Measurements from ENCODE around the gene EYA2. TPM values are rescaled to one million over a fixed set of nuclear protein-coding genes. Genes with fewer than 3 reads are reported as not detected.
A peak's percentile ranks its signal among the peaks of the same experiment; 100 is the strongest.

EYA2 gene
- total RNA-seq, 2 donors from 2014 or later, result not detected

GRCh38 chr20:47215653-47216397 lies 321.2 kb downstream of the EYA2 start:
- Mint-ChIP-seq H3K27ac (peak overlapping the region; percentile 29 to 60), H3K36me3 (peaks cover 5 to 6% of the 10 kb centered on the region in 2 donors), H3K9me3 (no peaks in the 10 kb centered on the region)
- DNase-seq (ENCODE audit: low spot score in 2 of 2), result no peak
- no peak for ATAC-seq

- DNase-seq (ENCODE audit: low spot score in 2 of 2) (no peak), ATAC-seq (no peak)
- peak overlapping the region in 1 of 2 donors; percentile 88 for H3K27ac Mint-ChIP-seq
Observed at GRCh38 chr20:47216819-47217410, 322.3 kb downstream of the EYA2 start.

DNA sequence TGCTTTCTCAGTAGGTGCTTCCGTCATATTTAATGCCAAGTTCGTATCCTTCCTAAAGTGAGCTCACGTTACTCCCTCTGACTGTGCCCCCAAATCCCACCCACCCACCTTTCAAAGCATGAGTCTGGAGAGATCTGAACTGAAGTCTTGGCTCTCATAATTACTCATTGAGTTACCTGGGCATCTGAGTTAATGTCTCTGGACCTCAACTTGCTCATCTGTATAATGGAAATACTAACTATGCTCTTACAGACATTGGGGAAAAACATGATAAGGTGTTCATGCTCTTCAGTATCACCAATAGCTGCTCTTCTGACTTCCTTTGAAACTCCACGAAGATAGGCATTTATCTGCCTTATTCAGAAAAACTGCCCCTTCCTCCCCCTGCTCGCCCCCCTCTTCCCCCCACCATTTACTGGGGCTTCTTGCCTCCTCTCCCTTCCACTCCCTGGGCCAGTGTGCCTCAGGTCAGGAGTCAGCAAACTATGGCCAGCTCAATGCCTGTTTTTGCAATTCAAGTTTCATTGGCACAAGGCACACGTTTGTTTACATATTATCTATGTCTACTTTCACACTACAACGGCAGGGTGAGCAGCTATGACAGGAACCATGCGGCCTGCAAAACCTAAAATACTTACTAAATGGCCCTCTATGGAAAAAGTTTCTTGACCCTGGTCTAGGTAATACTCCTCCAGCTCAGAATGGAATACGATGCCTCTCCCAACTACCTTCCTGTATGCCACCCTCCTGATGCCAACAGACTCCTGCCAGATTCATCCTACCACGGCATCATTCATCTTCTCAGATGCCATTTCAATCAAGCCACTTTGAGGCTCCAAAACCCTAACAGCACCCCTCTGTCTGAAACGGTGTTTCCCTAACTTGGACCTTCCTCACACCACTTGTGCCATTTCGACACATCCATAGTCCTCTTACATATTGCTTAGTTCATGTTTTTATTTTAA lies 323.1 kb downstream of the EYA2 start:
- Mint-ChIP-seq H3K9me3 (no peaks in the 10 kb centered on the region), H3K27ac (peak overlapping the region; percentile 45 to 54), H3K36me3 (peaks cover 10 to 17% of the 10 kb centered on the region in 2 donors)
- DNase-seq (ENCODE audit: low spot score in 2 of 2), result no peak
- ATAC-seq, result no peak

More at GRCh38 chr20:47216819-47217410, 322.3 kb downstream of the EYA2 start:
- no peaks in the 10 kb centered on the region for H3K9me3 Mint-ChIP-seq
- H3K36me3 Mint-ChIP-seq, result peaks cover 9 to 10% of the 10 kb centered on the region in 2 donors

- peak overlapping the region in 1 of 2 donors; percentile 69 for H3K27ac Mint-ChIP-seq
- ATAC-seq (peak in 1 of 2 donors; percentile 47), DNase-seq (ENCODE audit: low spot score in 2 of 2) (peak in 1 of 2 donors; percentile 51)
- peaks cover 17 to 26% of the 10 kb centered on the region in 2 donors for H3K36me3 Mint-ChIP-seq
- no peaks in the 10 kb centered on the region for H3K9me3 Mint-ChIP-seq
Observed at GRCh38 chr20:47220161-47220582, 325.5 kb downstream of the EYA2 start.

- Mint-ChIP-seq H3K27ac (peak overlapping the region in 1 of 2 donors; percentile 33), H3K36me3 (peaks cover 17 to 20% of the 10 kb centered on the region in 2 donors), H3K9me3 (no peaks in the 10 kb centered on the region)
- DNase-seq (ENCODE audit: low spot score in 2 of 2) (no peak), ATAC-seq (no peak)
Observed at GRCh38 chr20:47221036-47221625, 326.5 kb downstream of the EYA2 start.

DNA sequence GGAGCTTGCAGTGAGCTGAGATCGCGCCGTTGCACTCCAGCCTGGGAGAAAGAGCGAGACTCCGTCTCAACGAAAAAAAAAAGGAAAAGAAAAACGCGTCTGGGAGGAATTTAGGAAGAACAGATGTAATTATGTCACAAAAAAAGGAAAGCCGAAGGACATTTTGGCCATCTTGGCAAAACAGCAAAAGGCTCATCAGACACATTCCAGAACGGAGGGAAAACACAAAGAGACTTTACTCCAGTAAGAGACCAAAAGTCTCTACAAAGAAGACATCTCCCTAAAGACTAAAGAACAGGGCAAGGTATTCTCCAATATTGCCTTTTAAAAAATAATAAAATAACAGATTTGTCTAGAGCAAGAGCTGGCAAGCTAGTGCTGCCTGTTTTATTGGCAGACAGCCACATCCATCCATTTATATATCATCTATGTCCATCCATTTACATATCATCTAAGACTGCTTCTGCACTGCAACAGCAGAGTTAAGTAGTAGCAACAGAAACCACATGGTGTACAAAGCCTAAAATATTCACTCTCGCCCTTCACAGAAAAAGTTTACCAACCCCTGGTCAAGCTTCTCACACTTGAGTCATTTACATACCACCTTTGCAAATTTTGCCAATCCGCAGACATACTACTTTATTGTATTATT lies 328.0 kb downstream of the EYA2 start:
- Mint-ChIP-seq H3K36me3 (peaks cover 13 to 20% of the 10 kb centered on the region in 2 donors), H3K27ac (peak overlapping the region in 1 of 2 donors; percentile 93), H3K9me3 (no peaks in the 10 kb centered on the region)
- DNase-seq (ENCODE audit: low spot score in 2 of 2), result no peak
- no peak for ATAC-seq

GRCh38 chr20:47223896-47224295 lies 329.3 kb downstream of the EYA2 start:
- ATAC-seq, result no peak
- no peak for DNase-seq (ENCODE audit: low spot score in 2 of 2)
- H3K9me3 Mint-ChIP-seq, result no peaks in the 10 kb centered on the region
- no peak overlapping the region for H3K27ac Mint-ChIP-seq
- peaks cover 13 to 20% of the 10 kb centered on the region in 2 donors for H3K36me3 Mint-ChIP-seq

GRCh38 chr20:47224300-47224791 lies 329.7 kb downstream of the EYA2 start:
- DNase-seq (ENCODE audit: low spot score in 2 of 2), result no peak
- H3K9me3 Mint-ChIP-seq, result no peaks in the 10 kb centered on the region
- peak overlapping the region; percentile 2 to 47 for H3K27ac Mint-ChIP-seq
- ATAC-seq, result no peak
- H3K36me3 Mint-ChIP-seq, result peaks cover 13 to 20% of the 10 kb centered on the region in 2 donors

DNA sequence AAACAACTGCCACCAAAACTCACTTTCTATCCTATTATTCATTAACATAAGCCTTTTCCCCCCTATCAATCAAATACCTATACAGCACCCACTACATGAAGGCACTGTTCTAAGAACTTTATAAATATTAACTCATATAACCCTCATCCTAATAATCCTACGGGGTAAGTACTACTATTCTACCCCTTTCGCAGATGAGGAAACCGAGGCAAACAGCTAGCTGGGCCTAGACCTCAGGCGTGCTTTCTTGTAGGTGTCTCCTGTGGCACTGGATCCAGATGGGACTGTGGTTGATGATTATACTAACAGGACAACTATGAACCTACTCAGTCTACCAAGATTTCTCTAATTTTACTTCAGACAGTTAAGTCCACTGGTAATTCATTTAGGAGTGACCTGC lies 330.2 kb downstream of the EYA2 start:
- peak overlapping the region; percentile 2 to 45 for H3K27ac Mint-ChIP-seq
- peaks cover 13 to 20% of the 10 kb centered on the region in 2 donors for H3K36me3 Mint-ChIP-seq
- no peak for DNase-seq (ENCODE audit: low spot score in 2 of 2)
- H3K9me3 Mint-ChIP-seq, result no peaks in the 10 kb centered on the region
- ATAC-seq, result no peak

DNA sequence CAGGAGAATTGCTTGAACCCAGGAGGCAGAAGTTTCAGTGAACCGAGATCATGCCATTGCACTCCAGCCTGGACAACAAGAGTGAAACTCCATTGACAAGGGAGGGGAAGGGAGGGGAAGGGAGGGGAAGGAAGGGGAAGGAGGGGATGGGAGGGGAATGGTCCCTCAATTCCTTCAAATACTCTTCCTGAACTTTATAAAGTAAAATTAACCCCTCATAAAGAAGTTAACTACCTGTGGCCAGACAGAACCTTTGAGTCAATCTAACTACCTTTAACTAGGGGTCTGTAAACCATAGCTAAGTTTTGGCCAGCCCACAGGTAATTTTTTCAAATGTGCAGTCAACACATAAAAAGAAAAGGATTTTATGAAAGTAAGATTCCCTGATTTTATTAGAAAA lies 330.8 kb downstream of the EYA2 start:
- Mint-ChIP-seq H3K27ac (peak overlapping the region in 1 of 2 donors; percentile 2), H3K36me3 (peaks cover 13 to 20% of the 10 kb centered on the region in 2 donors), H3K9me3 (no peaks in the 10 kb centered on the region)
- no peak for ATAC-seq
- no peak for DNase-seq (ENCODE audit: low spot score in 2 of 2)

DNA sequence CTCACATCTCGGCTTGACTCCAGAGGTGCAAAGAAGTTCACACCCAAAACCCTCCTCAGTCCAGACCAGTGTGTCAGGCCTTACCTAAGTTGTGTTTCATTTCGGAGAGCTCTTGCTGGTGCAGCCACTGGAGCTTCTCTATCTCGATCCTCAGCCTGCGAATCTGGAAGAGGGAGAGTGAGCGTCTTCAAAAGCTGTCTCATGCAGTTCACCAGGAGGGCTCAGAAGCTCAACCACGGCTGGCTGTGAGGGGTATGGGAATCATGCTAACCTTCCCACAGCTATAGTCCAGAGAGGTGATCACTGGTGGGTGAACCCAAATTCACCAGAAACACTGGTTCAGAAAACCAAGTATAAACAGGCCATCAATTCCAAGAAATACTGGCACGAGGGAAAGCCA lies 332.5 kb downstream of the EYA2 start:
- H3K27ac Mint-ChIP-seq, result peak overlapping the region in 1 of 2 donors; percentile 65
- no peaks in the 10 kb centered on the region for H3K9me3 Mint-ChIP-seq
- H3K36me3 Mint-ChIP-seq, result peaks cover 11 to 22% of the 10 kb centered on the region in 2 donors
- DNase-seq (ENCODE audit: low spot score in 2 of 2) (no peak), ATAC-seq (no peak)

DNA sequence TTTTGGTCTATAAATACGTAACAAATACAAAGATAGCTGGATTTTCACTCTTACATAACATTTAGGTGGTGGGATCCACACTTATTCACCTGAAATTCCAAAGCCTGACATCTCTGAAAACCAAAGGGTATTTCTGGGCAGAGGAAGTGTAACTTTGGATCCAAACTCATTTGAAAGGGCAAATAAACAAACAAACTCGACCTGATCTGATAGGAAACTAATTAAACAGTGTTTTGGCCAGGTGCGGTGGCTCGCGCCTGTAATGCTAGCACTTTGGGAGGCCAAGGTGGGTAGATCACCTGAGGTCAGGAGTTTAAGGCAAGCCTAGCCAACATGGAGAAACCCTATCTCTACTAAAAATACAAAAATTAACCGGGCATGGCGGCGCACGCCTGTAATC lies 332.9 kb downstream of the EYA2 start:
- ATAC-seq (no peak), DNase-seq (ENCODE audit: low spot score in 2 of 2) (no peak)
- Mint-ChIP-seq H3K9me3 (no peaks in the 10 kb centered on the region), H3K36me3 (peaks cover 11 to 18% of the 10 kb centered on the region in 2 donors), H3K27ac (no peak overlapping the region)

DNA sequence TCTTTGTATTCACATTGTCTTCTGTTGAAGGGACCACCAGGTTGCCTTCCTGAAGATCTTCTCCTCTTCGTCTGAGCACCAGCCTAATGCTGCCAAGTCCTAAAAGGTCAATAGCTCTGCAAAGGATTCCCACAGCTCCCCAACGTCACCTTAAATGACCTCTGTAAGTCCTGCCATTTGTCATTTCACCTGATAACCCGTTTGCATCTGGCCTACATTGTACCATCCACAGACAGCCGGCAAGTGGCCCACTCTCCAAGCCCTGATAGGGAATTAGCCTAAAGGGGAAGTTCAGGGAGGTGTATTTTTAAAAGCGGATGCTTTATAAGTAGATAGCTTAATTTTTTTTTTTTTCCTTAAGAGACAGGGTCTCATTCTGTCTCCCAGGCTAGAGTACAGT lies 334.0 kb downstream of the EYA2 start:
- DNase-seq (ENCODE audit: low spot score in 2 of 2), result no peak
- no peak for ATAC-seq
- Mint-ChIP-seq H3K9me3 (no peaks in the 10 kb centered on the region), H3K36me3 (peaks cover 11 to 16% of the 10 kb centered on the region in 2 donors), H3K27ac (no peak overlapping the region)

- no peak for ATAC-seq
- DNase-seq (ENCODE audit: low spot score in 2 of 2), result no peak
- no peaks in the 10 kb centered on the region for H3K9me3 Mint-ChIP-seq
- H3K27ac Mint-ChIP-seq, result peak overlapping the region in 1 of 2 donors; percentile 38
- peaks cover 4 to 7% of the 10 kb centered on the region in 2 donors for H3K36me3 Mint-ChIP-seq
Observed at GRCh38 chr20:47230811-47231256, 336.2 kb downstream of the EYA2 start.

DNA sequence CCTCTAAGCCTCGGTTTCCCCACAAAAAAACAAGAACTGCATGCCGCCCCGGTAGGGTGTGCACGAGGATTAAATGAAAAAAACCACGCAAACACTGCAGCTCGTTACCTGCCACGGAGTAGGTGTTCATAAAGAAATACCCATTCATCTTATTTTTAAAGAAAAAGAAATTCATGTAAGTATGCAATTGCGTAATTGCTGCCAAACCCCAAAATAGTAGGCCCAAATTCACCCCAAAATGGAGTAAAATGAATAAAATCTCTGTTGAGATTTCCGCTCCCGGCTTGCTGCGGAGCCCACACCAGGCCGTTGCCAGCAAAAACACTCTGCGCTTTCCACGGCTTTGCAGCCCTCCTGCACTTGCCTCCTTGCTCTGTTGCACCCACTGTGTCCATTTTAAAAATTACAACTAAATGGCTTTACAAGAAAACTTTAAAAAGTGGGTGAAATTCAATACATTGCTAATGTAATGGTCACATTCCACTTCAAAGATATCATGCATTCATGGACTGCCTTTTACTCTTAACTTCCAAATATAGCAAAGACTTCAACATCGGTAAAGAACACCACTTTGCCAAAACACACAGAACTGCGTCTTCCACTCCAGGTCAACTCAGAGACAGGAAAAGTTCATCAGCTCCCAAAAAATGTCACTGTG lies 336.9 kb downstream of the EYA2 start:
- DNase-seq (ENCODE audit: low spot score in 2 of 2) (no peak), ATAC-seq (no peak)
- H3K36me3 Mint-ChIP-seq, result peaks cover 4 to 7% of the 10 kb centered on the region in 2 donors
- H3K9me3 Mint-ChIP-seq, result no peaks in the 10 kb centered on the region
- H3K27ac Mint-ChIP-seq, result peak overlapping the region in 1 of 2 donors; percentile 38
